HEK293 (cell line): Measurements from ENCODE around the gene ZNF629.

Source experiments
- CTCF ChIP-seq: fragments of 450-650 bp; formaldehyde crosslinking; IDR thresholded peaks from 2 replicates; pipeline ENCODE4 v1.5.1; 2016; ENCODE audit warnings: missing biosample characterization, missing genetic modification characterization
- GLI2 ChIP-seq: fragments of 450-650 bp; formaldehyde crosslinking; IDR thresholded peaks from 2 replicates; pipeline ENCODE4; 2017; ENCODE audit warnings: missing biosample characterization, missing genetic modification characterization, low read depth, borderline replicate concordance
- HOXA7 ChIP-seq: sonication (generic); formaldehyde crosslinking; IDR thresholded peaks from 2 replicates; pipeline ENCODE4 v1.8.1; 2022; ENCODE audit warnings: missing genetic modification reagents, borderline replicate concordance
- PBX3 ChIP-seq: sonication (generic); formaldehyde crosslinking; IDR thresholded peaks from 2 replicates; pipeline ENCODE4 v1.8.1; 2022; ENCODE audit warnings: mild to moderate bottlenecking, moderate library complexity, missing genetic modification reagents
- TCF7L2 ChIP-seq: IDR thresholded peaks from 2 replicates; pipeline ENCODE4 v1.6.1; 2011; ENCODE audit warnings: low read depth, mild to moderate bottlenecking, inconsistent platforms, low read length, moderate library complexity, borderline replicate concordance
- YY1 ChIP-seq: fragments of 450-650 bp; formaldehyde crosslinking; IDR thresholded peaks from 2 replicates; pipeline ENCODE4 v1.5.1; 2018; ENCODE audit warnings: missing biosample characterization, missing genetic modification characterization
- ZBTB48 ChIP-seq: fragments of 450-650 bp; formaldehyde crosslinking; IDR thresholded peaks from 2 replicates; pipeline ENCODE4 v1.5.1; 2016; ENCODE audit warnings: missing biosample characterization, missing genetic modification characterization
- ZBTB7A ChIP-seq: fragments of 450-650 bp; formaldehyde crosslinking; IDR thresholded peaks from 2 replicates; pipeline ENCODE4 v1.5.1; 2016; ENCODE audit warnings: low read depth, missing biosample characterization, missing genetic modification characterization
- ZNF266 ChIP-seq: fragments of 450-650 bp; formaldehyde crosslinking; IDR thresholded peaks from 2 replicates; pipeline ENCODE4 v1.5.1; 2016; ENCODE audit warnings: missing biosample characterization, missing genetic modification characterization, low read depth
- ZNF510 ChIP-seq: fragments of 450-650 bp; formaldehyde crosslinking; IDR thresholded peaks from 2 replicates; pipeline ENCODE4 v1.5.1; 2018; ENCODE audit warnings: mild to moderate bottlenecking, missing genetic modification characterization, missing biosample characterization; ENCODE audit not compliant: insufficient replicate concordance
- ZNF549 ChIP-seq: fragments of 450-650 bp; IDR thresholded peaks from 2 replicates; pipeline ENCODE4 v1.5.1; 2018; ENCODE audit warnings: missing biosample characterization, missing genetic modification characterization, mild to moderate bottlenecking, inconsistent platforms, moderate library complexity

- TF ChIP-seq ZNF510 (tag by site-specific recombination) (no peak), YY1 (tag by site-specific recombination) (no peak), CTCF (tag by site-specific recombination) (no peak), ZNF266 (tag by site-specific recombination) (no peak), GLI2 (tag by site-specific recombination) (no peak), TCF7L2 (no peak), ZBTB7A (tag by site-specific recombination) (no peak), ZBTB48 (tag by site-specific recombination) (no peak), ZNF549 (no peak), PBX3 (CRISPR knock-in tag) (no peak), HOXA7 (CRISPR knock-in tag) (no peak)
These were observed 19.1 kb downstream of the ZNF629 start for GRCh38 chr16:30767767-30768465.
